OCI-LY1 (cell line): ENCODE results near the gene PLD1.
"Not testable (repeated sequence)": the region's sequence is repeated elsewhere in the genome, so short reads cannot be mapped to it uniquely, and the experiment has no call there.

ENCODE experiments used
- H2AFZ ChIP-seq: fragments of 200-600 bp; sonication (generic), shearing (Covaris generic); 2 replicates; pipeline ENCODE4 v1.6.0; 2014; ENCODE audit warnings: antibody characterized with exemption, mild to moderate bottlenecking, low read length
- H3F3A ChIP-seq: fragments of 200-600 bp; sonication (generic), shearing (Covaris generic); 2 replicates; pipeline ENCODE4 v1.6.0; 2014; ENCODE audit warnings: mild to moderate bottlenecking, antibody characterized with exemption, low read length, moderate library complexity; ENCODE audit not compliant: insufficient read depth
- H3K27ac ChIP-seq: fragments of 200-600 bp; sonication (generic); 2 replicates; pipeline ENCODE4 v1.5.1; 2014; ENCODE audit warnings: low read length, mixed run types, mild to moderate bottlenecking, low read depth; ENCODE audit not compliant: poor library complexity, severe bottlenecking
- H3K27me3 ChIP-seq: fragments of 200-600 bp; sonication (generic); 2 replicates; pipeline ENCODE4 v1.6.0; 2014; ENCODE audit warnings: antibody characterized with exemption, mild to moderate bottlenecking, low read length, moderate library complexity; ENCODE audit not compliant: insufficient read depth
- H3K36me3 ChIP-seq: fragments of 200-600 bp; sonication (generic); 2 replicates; pipeline ENCODE4 v1.6.1; 2014; ENCODE audit warnings: mild to moderate bottlenecking, antibody characterized with exemption, low read length, moderate library complexity, mixed read lengths; ENCODE audit not compliant: insufficient read depth
- H3K4me1 ChIP-seq: fragments of 200-600 bp; sonication (generic); 2 replicates; pipeline ENCODE4 v1.5.1; 2014; ENCODE audit warnings: mild to moderate bottlenecking, low read length, moderate library complexity; ENCODE audit not compliant: insufficient read depth, severe bottlenecking
- H3K4me2 ChIP-seq: fragments of 200-600 bp; sonication (generic), shearing (Covaris generic); 2 replicates; pipeline ENCODE4 v1.6.1; 2014; ENCODE audit warnings: low read length
- H3K4me3 ChIP-seq: fragments of 200-600 bp; sonication (generic); 2 replicates; pipeline ENCODE4 v1.5.1; 2014; ENCODE audit warnings: low read length, low read depth, mild to moderate bottlenecking, mixed read lengths; ENCODE audit not compliant: poor library complexity, severe bottlenecking
- H3K79me2 ChIP-seq: fragments of 200-600 bp; shearing (Covaris generic); 2 replicates; pipeline ENCODE4 v1.6.1; 2016; ENCODE audit warnings: mixed run types, low read length, mixed read lengths; ENCODE audit not compliant: insufficient read depth
- H3K9ac ChIP-seq: fragments of 200-600 bp; sonication (generic), shearing (Covaris generic); 2 replicates; pipeline ENCODE4 v1.6.1; 2014; ENCODE audit warnings: mild to moderate bottlenecking, low read length, mixed read lengths
- H3K9me2 ChIP-seq: fragments of 200-600 bp; sonication (generic), shearing (Covaris generic); 2 replicates; pipeline ENCODE4 v1.6.1; 2014; ENCODE audit warnings: low read depth, mild to moderate bottlenecking, low read length, mixed read lengths
- H3K9me3 ChIP-seq: fragments of 200-600 bp; shearing (Covaris generic); 2 replicates; pipeline ENCODE4 v1.6.1; 2014; ENCODE audit warnings: low read length, mixed read lengths
- H4K20me1 ChIP-seq: fragments of 200-600 bp; sonication (generic), shearing (Covaris generic); 2 replicates; pipeline ENCODE4 v1.6.0; 2016; ENCODE audit warnings: mild to moderate bottlenecking, low read length; ENCODE audit not compliant: insufficient read depth
- EZH2 ChIP-seq: fragments of 200-600 bp; sonication (generic), shearing (Covaris generic); IDR thresholded peaks from 2 replicates; pipeline ENCODE4 v1.8.0; 2017; ENCODE audit warnings: borderline replicate concordance, mixed run types, mild to moderate bottlenecking, antibody characterized with exemption, low read length, moderate library complexity, mixed read lengths
- TF ChIP-seq, protein P1 (sequence below): fragments of 200-600 bp; sonication (generic), shearing (Covaris generic); IDR thresholded peaks from 2 replicates; pipeline ENCODE4 v1.5.1; 2017; ENCODE audit warnings: mild to moderate bottlenecking, antibody characterized with exemption, low read length, moderate library complexity, mixed read lengths

PLD1 gene

DNA sequence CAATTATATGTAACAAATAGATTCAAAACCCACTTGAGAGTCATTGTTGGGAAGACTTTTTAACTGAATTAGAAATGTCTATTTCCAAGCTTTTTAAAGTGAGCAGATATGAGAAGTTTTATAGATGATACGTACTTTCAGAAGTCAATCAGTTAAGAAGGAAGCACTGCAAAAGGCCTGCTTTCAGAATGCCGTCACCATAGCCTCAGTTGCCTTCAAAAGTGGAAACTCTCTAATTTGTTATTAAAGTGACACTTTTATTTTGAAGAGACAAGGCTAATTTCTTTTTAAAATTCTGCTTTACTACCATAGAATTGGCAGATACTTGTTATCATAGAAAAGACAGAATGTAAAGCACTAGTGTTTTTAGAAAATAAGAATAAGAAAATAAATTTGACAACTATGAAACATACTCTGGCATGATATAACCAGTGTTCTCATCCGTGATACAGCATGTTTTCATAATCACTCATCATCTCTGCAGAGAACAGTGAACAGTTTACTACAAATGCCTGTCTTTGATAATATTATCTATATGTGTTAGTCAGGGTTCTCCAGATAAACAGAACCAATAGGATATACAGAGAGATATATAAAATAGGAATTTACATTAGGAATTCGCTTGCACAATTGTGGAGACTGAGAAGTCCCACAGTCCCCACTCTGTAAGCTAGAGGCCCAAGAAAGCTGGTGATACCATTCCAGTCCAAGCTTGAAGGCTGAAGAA is 7.0 kb upstream of the PLD1 start:
- TF ChIP-seq, protein P1, sequence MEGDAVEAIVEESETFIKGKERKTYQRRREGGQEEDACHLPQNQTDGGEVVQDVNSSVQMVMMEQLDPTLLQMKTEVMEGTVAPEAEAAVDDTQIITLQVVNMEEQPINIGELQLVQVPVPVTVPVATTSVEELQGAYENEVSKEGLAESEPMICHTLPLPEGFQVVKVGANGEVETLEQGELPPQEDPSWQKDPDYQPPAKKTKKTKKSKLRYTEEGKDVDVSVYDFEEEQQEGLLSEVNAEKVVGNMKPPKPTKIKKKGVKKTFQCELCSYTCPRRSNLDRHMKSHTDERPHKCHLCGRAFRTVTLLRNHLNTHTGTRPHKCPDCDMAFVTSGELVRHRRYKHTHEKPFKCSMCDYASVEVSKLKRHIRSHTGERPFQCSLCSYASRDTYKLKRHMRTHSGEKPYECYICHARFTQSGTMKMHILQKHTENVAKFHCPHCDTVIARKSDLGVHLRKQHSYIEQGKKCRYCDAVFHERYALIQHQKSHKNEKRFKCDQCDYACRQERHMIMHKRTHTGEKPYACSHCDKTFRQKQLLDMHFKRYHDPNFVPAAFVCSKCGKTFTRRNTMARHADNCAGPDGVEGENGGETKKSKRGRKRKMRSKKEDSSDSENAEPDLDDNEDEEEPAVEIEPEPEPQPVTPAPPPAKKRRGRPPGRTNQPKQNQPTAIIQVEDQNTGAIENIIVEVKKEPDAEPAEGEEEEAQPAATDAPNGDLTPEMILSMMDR = no peak
- TF ChIP-seq EZH2 = no peak
- Histone ChIP-seq H3K9me2 (no peaks in the 10 kb centered on the region), H3K9ac (no peak overlapping the region), H3K36me3 (no peaks in the 10 kb centered on the region), H3F3A (no peaks in the 10 kb centered on the region), H3K4me2 (no peak overlapping the region), H3K79me2 (no peaks in the 10 kb centered on the region), H4K20me1 (no peaks in the 10 kb centered on the region), H3K27ac (no peak overlapping the region), H3K9me3 (no peaks in the 10 kb centered on the region), H2AFZ (no peak overlapping the region), H3K4me3 (no peak overlapping the region), H3K27me3 (no peaks in the 10 kb centered on the region), H3K4me1 (no peaks in the 10 kb centered on the region)

DNA sequence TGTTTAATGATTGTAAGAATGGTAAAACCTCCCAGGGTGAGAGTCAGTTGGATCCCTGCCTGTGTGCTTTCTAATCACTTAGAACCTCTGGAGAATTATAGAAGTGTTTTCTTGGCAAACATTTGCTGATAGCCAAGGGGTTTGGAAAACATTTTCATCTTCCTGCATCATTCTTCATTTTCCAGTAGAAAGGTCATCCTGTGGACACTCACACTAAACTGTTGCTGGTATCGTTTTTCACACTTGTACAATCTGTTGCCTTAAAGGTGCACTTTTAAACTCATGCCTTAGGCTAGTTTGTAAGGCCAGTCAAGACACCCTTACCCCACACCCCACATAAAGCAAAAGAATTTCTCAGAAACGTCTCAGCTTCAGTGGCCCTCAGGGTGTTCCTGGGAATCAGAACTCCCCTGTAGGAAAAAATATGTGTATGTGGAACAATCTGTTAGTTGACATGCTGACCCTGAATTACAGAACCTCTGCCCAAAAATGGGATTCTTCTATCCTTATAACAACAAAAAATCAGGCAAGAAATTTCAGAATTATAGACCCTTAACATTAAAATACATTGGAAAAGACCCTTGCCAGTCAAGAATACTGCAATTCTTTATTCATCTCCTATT is 5.8 kb upstream of the PLD1 start:
- Histone ChIP-seq H3K9ac (no peak overlapping the region), H2AFZ (no peak overlapping the region), H3F3A (no peaks in the 10 kb centered on the region), H4K20me1 (no peaks in the 10 kb centered on the region), H3K9me2 (no peaks in the 10 kb centered on the region), H3K27me3 (no peaks in the 10 kb centered on the region), H3K79me2 (no peaks in the 10 kb centered on the region), H3K4me3 (no peak overlapping the region), H3K4me1 (no peaks in the 10 kb centered on the region), H3K4me2 (no peak overlapping the region), H3K36me3 (no peaks in the 10 kb centered on the region), H3K27ac (no peak overlapping the region), H3K9me3 (no peaks in the 10 kb centered on the region)
- no peak for TF ChIP-seq EZH2
- TF ChIP-seq, protein P1 = no peak

DNA sequence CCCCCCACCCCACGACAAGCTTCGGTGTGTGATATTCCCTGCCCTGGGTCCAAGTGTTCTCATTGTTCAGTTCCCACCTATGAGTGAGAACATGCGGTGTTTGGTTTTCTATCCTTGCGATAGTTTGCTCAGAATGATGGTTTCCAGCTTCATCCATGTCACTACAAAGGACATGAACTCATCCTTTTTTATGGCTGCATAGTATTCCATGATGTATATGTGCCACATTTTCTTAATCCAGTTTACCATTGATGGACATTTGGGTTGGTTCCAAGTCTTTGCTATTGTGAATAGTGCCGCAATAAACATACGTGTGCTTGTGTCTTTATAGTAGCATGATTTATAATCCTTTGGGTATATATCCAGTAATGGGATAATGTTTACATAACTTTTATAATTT is 4.4 kb upstream of the PLD1 start:
- H3K9ac ChIP-seq, H3K4me3 ChIP-seq, H2AFZ ChIP-seq, H3K9me2 ChIP-seq, H3K27me3 ChIP-seq, H3K27ac ChIP-seq, H4K20me1 ChIP-seq, H3K4me1 ChIP-seq, H3K36me3 ChIP-seq, H3F3A ChIP-seq, H3K4me2 ChIP-seq, H3K79me2 ChIP-seq, H3K9me3 ChIP-seq: not testable (repeated sequence)
